WTC11 (cell line): Measurements from ENCODE around the gene SEC22A. TPM values are rescaled to one million over a fixed set of nuclear protein-coding genes. Genes with fewer than 3 reads are reported as not detected.

Source experiments
- ATAC-seq: fragments of 200-7000 bp; cut with Tn5 transposase; 2 replicates; pipeline ENCODE4 v1.10.0; 2021; ENCODE audit warnings: mild to moderate bottlenecking, moderate library complexity
- CTCF ChIA-PET: fragments of 300-600 bp; sonication (Branson Sonifier 250); formaldehyde crosslinking; loops from one replicate; lab custom pipeline; 2021; ENCODE audit warnings: antibody characterized with exemption; lab: Charles Lee
- POLR2A ChIA-PET: fragments of 350-600 bp; sonication (Branson Sonifier 250); formaldehyde crosslinking; loops from one replicate; lab custom pipeline; 2021; ENCODE audit warnings: antibody characterized with exemption; lab: Charles Lee
- DNase-seq: peaks from one replicate; pipeline ENCODE4 v3.0.0; 2021; ENCODE audit warnings: low spot score
- H3K27ac Mint-ChIP-seq: 2 replicates; pipeline ENCODE4 v1.8.0; 2021; ENCODE audit warnings: mixed read lengths
- H3K27me3 Mint-ChIP-seq: 2 replicates; pipeline ENCODE4 v1.8.0; 2021; ENCODE audit warnings: low read depth, mild to moderate bottlenecking, moderate library complexity, mixed read lengths
- H3K36me3 Mint-ChIP-seq: 2 replicates; pipeline ENCODE4 v1.8.0; 2021; ENCODE audit warnings: mixed read lengths
- H3K4me1 Mint-ChIP-seq: 2 replicates; pipeline ENCODE4 v1.8.0; 2022; ENCODE audit warnings: mixed read lengths
- H3K4me3 Mint-ChIP-seq: 2 replicates; pipeline ENCODE4 v1.8.0; 2021; ENCODE audit warnings: mild to moderate bottlenecking, moderate library complexity, mixed read lengths
- H3K9me3 Mint-ChIP-seq: 2 replicates; pipeline ENCODE4 v1.8.0; 2021; ENCODE audit warnings: mixed read lengths
- GRHL2 ChIP-seq: fragments of 250-450 bp; sonication (Bioruptor Pico); IDR thresholded peaks from 2 replicates; pipeline ENCODE4 v1.8.0; 2022; ENCODE audit warnings: mild to moderate bottlenecking, moderate library complexity; ENCODE audit not compliant: insufficient replicate concordance, severe bottlenecking
- JAZF1 ChIP-seq: fragments of 250-450 bp; sonication (Bioruptor Pico); IDR thresholded peaks from 2 replicates; pipeline ENCODE4 v1.9.0; 2021; ENCODE audit warnings: moderate library complexity, mild to moderate bottlenecking, inconsistent platforms
- KAT7 ChIP-seq: sonication (generic); formaldehyde crosslinking; IDR thresholded peaks from 2 replicates; pipeline ENCODE4 v1.8.1; 2023; ENCODE audit warnings: missing genetic modification reagents, mild to moderate bottlenecking, borderline replicate concordance
- NFE2L1 ChIP-seq: sonication (generic); formaldehyde crosslinking; IDR thresholded peaks from 2 replicates; pipeline ENCODE4 v1.8.1; 2023; ENCODE audit warnings: missing genetic modification reagents
- SOX15 ChIP-seq: fragments of 250-450 bp; sonication (Bioruptor Pico); IDR thresholded peaks from 2 replicates; pipeline ENCODE4 v1.9.0; 2021; ENCODE audit warnings: mild to moderate bottlenecking
- SP1 ChIP-seq: sonication (generic); formaldehyde crosslinking; conservative IDR thresholded peaks from 2 replicates; pipeline ENCODE4 v1.8.1; 2022; ENCODE audit warnings: missing genetic modification reagents
- TEAD4 ChIP-seq: sonication (generic); formaldehyde crosslinking; IDR thresholded peaks from 2 replicates; pipeline ENCODE4 v1.8.0; 2022; ENCODE audit warnings: mild to moderate bottlenecking, missing genetic modification reagents
- TP53 ChIP-seq: sonication (generic); formaldehyde crosslinking; IDR thresholded peaks from 2 replicates; pipeline ENCODE4 v1.8.1; 2023; ENCODE audit warnings: mild to moderate bottlenecking, missing genetic modification reagents
- USF1 ChIP-seq: sonication (generic); formaldehyde crosslinking; IDR thresholded peaks from 2 replicates; pipeline ENCODE4 v1.8.0; 2022; ENCODE audit warnings: mild to moderate bottlenecking, missing genetic modification reagents
- USF2 ChIP-seq: sonication (generic); formaldehyde crosslinking; IDR thresholded peaks from 2 replicates; pipeline ENCODE4 v1.8.1; 2023; ENCODE audit warnings: mild to moderate bottlenecking, missing genetic modification reagents, moderate library complexity
- ZNF138 ChIP-seq: sonication (generic); formaldehyde crosslinking; conservative IDR thresholded peaks from 2 replicates; pipeline ENCODE4 v1.8.1; 2022; ENCODE audit warnings: mild to moderate bottlenecking, moderate library complexity, missing genetic modification reagents
- ZNF423 ChIP-seq: fragments of 250-450 bp; sonication (Bioruptor Pico); IDR thresholded peaks from 2 replicates; pipeline ENCODE4 v2.1.2; 2022; ENCODE audit warnings: mild to moderate bottlenecking, moderate library complexity
- ZSCAN18 ChIP-seq: fragments of 250-450 bp; sonication (Bioruptor Pico); IDR thresholded peaks from 2 replicates; pipeline ENCODE4 v2.1.2; 2022; ENCODE audit warnings: mild to moderate bottlenecking, moderate library complexity
- total RNA-seq: library from RNA; stranded (reverse); gene quantifications from 3 replicates; pipeline ENCODE4 v1.2.3, GENCODE V29; 2021
- TF ChIP-seq, protein P1 (sequence below): sonication (generic); formaldehyde crosslinking; IDR thresholded peaks from 2 replicates; pipeline ENCODE4 v1.8.1; 2022; ENCODE audit warnings: missing genetic modification reagents, borderline replicate concordance
- TF ChIP-seq, protein P2 (sequence below): sonication (generic); formaldehyde crosslinking; IDR thresholded peaks from 2 replicates; pipeline ENCODE4 v1.8.1; 2022; ENCODE audit warnings: mild to moderate bottlenecking, moderate library complexity, missing genetic modification reagents
- TF ChIP-seq, protein P3 (sequence below): sonication (generic); formaldehyde crosslinking; IDR thresholded peaks from 2 replicates; pipeline ENCODE4 v1.8.0; 2023; ENCODE audit warnings: missing genetic modification reagents
- TF ChIP-seq, protein P4 (sequence below): sonication (generic); formaldehyde crosslinking; IDR thresholded peaks from 2 replicates; pipeline ENCODE4 v1.8.1; 2023; ENCODE audit warnings: mild to moderate bottlenecking, missing genetic modification reagents

Gene SEC22A
- total RNA-seq, 1 experiment from 2014 or later, result 12.6 TPM

DNA sequence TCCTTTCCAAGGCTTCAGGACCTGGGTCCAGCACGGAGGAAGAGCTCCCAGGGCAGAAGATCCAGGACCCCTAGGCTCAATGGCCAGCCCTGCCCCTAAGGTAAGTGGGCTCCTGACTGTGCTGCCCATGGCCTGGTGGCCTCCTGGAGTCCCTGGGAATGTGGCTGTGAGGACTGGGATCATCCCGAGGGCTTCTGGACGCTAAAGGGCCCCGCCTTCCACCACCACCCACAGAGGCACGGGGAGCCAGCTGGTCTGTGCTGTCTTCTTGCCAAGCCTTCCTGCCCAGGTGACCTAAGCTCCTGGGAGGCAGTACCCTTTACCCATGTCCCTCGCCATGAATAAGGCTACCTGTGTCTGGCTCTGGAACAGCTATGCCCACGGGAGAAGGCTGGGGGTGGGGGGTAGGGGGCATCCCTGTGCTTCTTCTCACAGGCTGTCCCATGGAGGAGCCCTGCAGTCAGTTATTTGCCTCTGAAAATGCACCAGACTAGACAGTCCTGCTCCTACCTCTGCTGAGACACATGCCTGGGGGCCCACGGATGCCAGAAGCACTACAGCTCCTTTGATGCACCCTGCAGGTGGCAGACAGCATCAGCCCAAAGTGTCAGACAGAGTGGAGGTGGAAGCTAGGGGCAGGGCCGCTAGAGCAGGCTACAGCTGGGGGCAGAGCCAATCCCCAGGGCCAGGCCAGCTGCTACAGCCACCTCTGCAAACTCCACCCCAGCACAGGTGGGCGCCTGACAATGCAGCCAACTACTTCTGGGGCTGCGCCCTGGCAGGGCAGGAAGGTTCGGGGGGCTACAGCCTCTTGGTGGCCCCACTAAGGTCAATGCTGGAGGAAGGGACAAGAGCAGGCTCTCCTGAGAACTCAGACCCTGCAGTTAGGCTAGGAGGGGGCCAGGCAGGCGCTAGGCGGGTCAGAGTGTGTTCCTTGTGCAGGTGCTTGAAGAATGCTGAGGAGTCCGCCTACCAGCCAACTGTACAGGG lies 90.9 kb downstream of the SEC22A start:
- no peak for DNase-seq
- POLR2A ChIA-PET, result interaction anchor here (0.6 kb wide), 1 partner anchor 374 kb away, joined by 5 read pairs; no protein-coding TSS in a partner anchor
- TF ChIP-seq KAT7 (CRISPR knock-in tag) (no peak), GRHL2 (CRISPR knock-in tag) (no peak), TP53 (no peak), ZSCAN18 (CRISPR knock-in tag) (no peak), NFE2L1 (CRISPR knock-in tag) (no peak), USF1 (CRISPR knock-in tag) (no peak), USF2 (CRISPR knock-in tag) (no peak), ZNF423 (no peak), TEAD4 (no peak), SP1 (CRISPR knock-in tag) (no peak), ZNF138 (no peak), SOX15 (no peak), JAZF1 (CRISPR knock-in tag) (no peak)
- TF ChIP-seq, protein P1, sequence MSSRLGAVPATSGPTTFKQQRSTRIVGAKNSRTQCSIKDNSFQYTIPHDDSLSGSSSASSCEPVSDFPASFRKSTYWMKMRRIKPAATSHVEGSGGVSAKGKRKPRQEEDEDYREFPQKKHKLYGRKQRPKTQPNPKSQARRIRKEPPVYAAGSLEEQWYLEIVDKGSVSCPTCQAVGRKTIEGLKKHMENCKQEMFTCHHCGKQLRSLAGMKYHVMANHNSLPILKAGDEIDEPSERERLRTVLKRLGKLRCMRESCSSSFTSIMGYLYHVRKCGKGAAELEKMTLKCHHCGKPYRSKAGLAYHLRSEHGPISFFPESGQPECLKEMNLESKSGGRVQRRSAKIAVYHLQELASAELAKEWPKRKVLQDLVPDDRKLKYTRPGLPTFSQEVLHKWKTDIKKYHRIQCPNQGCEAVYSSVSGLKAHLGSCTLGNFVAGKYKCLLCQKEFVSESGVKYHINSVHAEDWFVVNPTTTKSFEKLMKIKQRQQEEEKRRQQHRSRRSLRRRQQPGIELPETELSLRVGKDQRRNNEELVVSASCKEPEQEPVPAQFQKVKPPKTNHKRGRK (CRISPR knock-in tag), result no peak
- TF ChIP-seq, protein P2, sequence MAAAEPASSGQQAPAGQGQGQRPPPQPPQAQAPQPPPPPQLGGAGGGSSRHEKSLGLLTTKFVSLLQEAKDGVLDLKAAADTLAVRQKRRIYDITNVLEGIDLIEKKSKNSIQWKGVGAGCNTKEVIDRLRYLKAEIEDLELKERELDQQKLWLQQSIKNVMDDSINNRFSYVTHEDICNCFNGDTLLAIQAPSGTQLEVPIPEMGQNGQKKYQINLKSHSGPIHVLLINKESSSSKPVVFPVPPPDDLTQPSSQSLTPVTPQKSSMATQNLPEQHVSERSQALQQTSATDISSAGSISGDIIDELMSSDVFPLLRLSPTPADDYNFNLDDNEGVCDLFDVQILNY (CRISPR knock-in tag), result no peak
- TF ChIP-seq, protein P3, sequence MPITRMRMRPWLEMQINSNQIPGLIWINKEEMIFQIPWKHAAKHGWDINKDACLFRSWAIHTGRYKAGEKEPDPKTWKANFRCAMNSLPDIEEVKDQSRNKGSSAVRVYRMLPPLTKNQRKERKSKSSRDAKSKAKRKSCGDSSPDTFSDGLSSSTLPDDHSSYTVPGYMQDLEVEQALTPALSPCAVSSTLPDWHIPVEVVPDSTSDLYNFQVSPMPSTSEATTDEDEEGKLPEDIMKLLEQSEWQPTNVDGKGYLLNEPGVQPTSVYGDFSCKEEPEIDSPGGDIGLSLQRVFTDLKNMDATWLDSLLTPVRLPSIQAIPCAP (CRISPR knock-in tag), result no peak
- TF ChIP-seq, protein P4, sequence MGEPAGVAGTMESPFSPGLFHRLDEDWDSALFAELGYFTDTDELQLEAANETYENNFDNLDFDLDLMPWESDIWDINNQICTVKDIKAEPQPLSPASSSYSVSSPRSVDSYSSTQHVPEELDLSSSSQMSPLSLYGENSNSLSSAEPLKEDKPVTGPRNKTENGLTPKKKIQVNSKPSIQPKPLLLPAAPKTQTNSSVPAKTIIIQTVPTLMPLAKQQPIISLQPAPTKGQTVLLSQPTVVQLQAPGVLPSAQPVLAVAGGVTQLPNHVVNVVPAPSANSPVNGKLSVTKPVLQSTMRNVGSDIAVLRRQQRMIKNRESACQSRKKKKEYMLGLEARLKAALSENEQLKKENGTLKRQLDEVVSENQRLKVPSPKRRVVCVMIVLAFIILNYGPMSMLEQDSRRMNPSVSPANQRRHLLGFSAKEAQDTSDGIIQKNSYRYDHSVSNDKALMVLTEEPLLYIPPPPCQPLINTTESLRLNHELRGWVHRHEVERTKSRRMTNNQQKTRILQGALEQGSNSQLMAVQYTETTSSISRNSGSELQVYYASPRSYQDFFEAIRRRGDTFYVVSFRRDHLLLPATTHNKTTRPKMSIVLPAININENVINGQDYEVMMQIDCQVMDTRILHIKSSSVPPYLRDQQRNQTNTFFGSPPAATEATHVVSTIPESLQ (CRISPR knock-in tag), result no peak
- TF ChIP-seq, all 79 proteins: peak for 0
- Mint-ChIP-seq H3K9me3 (0 out of 2 replicates have a peak, but pooled peaks cover 4% of the 10 kb centered on the region), H3K36me3 (peaks cover 56% of the 10 kb centered on the region), H3K4me1 (no peaks in the 10 kb centered on the region), H3K27me3 (no peaks in the 10 kb centered on the region), H3K4me3 (no peak overlapping the region), H3K27ac (no peak overlapping the region)
- ATAC-seq, result 0 out of 2 replicates have a peak, but pooled peaks have one; percentile 23
- CTCF ChIA-PET, result interaction anchor here (1.2 to 1.3 kb wide), 2 partner anchors 22 to 73 kb away, joined by 3 to 4 read pairs; no protein-coding TSS in a partner anchor
